IMR-90 (cell line): ENCODE measurements around the gene TBATA. TPM values are rescaled to one million over a fixed set of nuclear protein-coding genes. Genes with fewer than 3 reads are reported as not detected.

Source experiments
- ATAC-seq: fragments of 200-7000 bp; cut with Tn5 transposase; 2 replicates; pipeline ENCODE4 v1.9.1; 2020; ENCODE audit warnings: low read depth, mild to moderate bottlenecking, moderate library complexity
- BruUV-seq: library from RNA; stranded (reverse); fragments of 400-500 nt; replicated peaks from 2 replicates; lab custom pipeline; 2021; lab: Mats Ljungman, UMichigan
- CTCF ChIA-PET: fragments of 300-600 bp; formaldehyde crosslinking; extraction: SDS; loops from one replicate; lab custom pipeline; 2021; ENCODE audit warnings: antibody characterized with exemption; lab: Yijun Ruan, JAX
- POLR2A ChIA-PET: fragments of 300-600 bp; sonication (Branson Sonifier 250); formaldehyde crosslinking; loops from one replicate; lab custom pipeline; 2022; ENCODE audit warnings: antibody characterized with exemption; ENCODE audit not compliant: unreplicated experiment; lab: Charles Lee
- DNase-seq: peaks from one replicate; pipeline ENCODE4 v3.0.0; 2013
- H2AFZ ChIP-seq: replicated peaks from 2 replicates; pipeline ENCODE3; 2013; ENCODE audit warnings: low read length, mild to moderate bottlenecking; ENCODE audit not compliant: poor library complexity
- H2AK5ac ChIP-seq: 2 replicates; pipeline ENCODE4 v1.6.1; 2013; ENCODE audit warnings: low read depth, low read length, inconsistent platforms
- H2AK9ac ChIP-seq: replicated peaks from 2 replicates; pipeline ENCODE3; 2013; ENCODE audit warnings: mild to moderate bottlenecking, low read depth, low read length, moderate library complexity; ENCODE audit not compliant: poor library complexity
- H2BK120ac ChIP-seq: 2 replicates; pipeline ENCODE4 v1.6.1; 2013; ENCODE audit warnings: low read depth, low read length, inconsistent platforms
- H2BK15ac ChIP-seq: 3 replicates; pipeline ENCODE4 v1.6.1; 2013; ENCODE audit warnings: low read depth, low read length, inconsistent platforms
- H2BK20ac ChIP-seq: 2 replicates; pipeline ENCODE4 v1.6.1; 2013; ENCODE audit warnings: low read depth, mild to moderate bottlenecking, inconsistent platforms, low read length, moderate library complexity
- H2BK5ac ChIP-seq: 2 replicates; pipeline ENCODE4 v1.6.1; 2013; ENCODE audit warnings: mild to moderate bottlenecking, low read depth, low read length, inconsistent platforms; ENCODE audit not compliant: poor library complexity, severe bottlenecking
- H3K14ac ChIP-seq: replicated peaks from 2 replicates; pipeline ENCODE4 v1.6.1; 2013; ENCODE audit warnings: low read depth, low read length, inconsistent platforms
- H3K18ac ChIP-seq: 2 replicates; pipeline ENCODE4 v1.6.1; 2013; ENCODE audit warnings: low read depth, low read length, control low read depth
- H3K23ac ChIP-seq: 2 replicates; pipeline ENCODE4 v1.6.1; 2013; ENCODE audit warnings: low read depth, low read length, inconsistent platforms
- H3K27ac ChIP-seq: 2 replicates; pipeline ENCODE4 v1.5.1; 2013; ENCODE audit warnings: mild to moderate bottlenecking, control low read depth, low read length; ENCODE audit not compliant: insufficient read depth
- H3K27me3 ChIP-seq: 2 replicates; pipeline ENCODE4 v1.6.1; 2013; ENCODE audit warnings: low read length; ENCODE audit not compliant: control insufficient read depth, insufficient read depth
- H3K36me3 ChIP-seq: 2 replicates; pipeline ENCODE4 v1.6.1; 2013; ENCODE audit warnings: low read length, mixed read lengths; ENCODE audit not compliant: control insufficient read depth, insufficient read depth
- H3K4ac ChIP-seq: 2 replicates; pipeline ENCODE4 v1.6.1; 2013; ENCODE audit warnings: low read depth, low read length, inconsistent platforms
- H3K4me1 ChIP-seq: 2 replicates; pipeline ENCODE4 v1.6.1; 2013; ENCODE audit warnings: low read length, mixed read lengths; ENCODE audit not compliant: control insufficient read depth, insufficient read depth
- H3K4me2 ChIP-seq: 2 replicates; pipeline ENCODE4 v1.6.1; 2013; ENCODE audit warnings: low read depth, mild to moderate bottlenecking, control low read depth, low read length, moderate library complexity
- H3K4me3 ChIP-seq: 2 replicates; pipeline ENCODE4 v1.5.1; 2013; ENCODE audit warnings: low read depth, mild to moderate bottlenecking, control low read depth, low read length, moderate library complexity; ENCODE audit not compliant: insufficient read depth
- H3K56ac ChIP-seq: 2 replicates; pipeline ENCODE4 v1.6.1; 2013; ENCODE audit warnings: low read length, inconsistent platforms; ENCODE audit not compliant: insufficient read depth; ENCODE audit errors: extremely low read depth
- H3K79me1 ChIP-seq, 2 experiments: 2 replicates each; pipeline ENCODE4 v1.6.1; 2013; ENCODE audit warnings: low read length in 2 of 2, inconsistent platforms in 1 of 2, low read depth in 1 of 2
- H3K9ac ChIP-seq: 2 replicates; pipeline ENCODE4 v1.6.1; 2013; ENCODE audit warnings: low read depth, low read length, control low read depth
- H3K9me1 ChIP-seq: 2 replicates; pipeline ENCODE4 v1.6.1; 2013; ENCODE audit warnings: low read length, inconsistent platforms; ENCODE audit not compliant: insufficient read depth
- H3K9me3 ChIP-seq: 2 replicates; pipeline ENCODE4 v1.6.1; 2013; ENCODE audit warnings: low read length; ENCODE audit not compliant: control insufficient read depth, insufficient read depth
- H4K20me1 ChIP-seq: 2 replicates; pipeline ENCODE4 v1.6.1; 2013; ENCODE audit warnings: low read length, inconsistent platforms; ENCODE audit not compliant: insufficient read depth
- H4K5ac ChIP-seq: 2 replicates; pipeline ENCODE4 v1.6.1; 2013; ENCODE audit warnings: mild to moderate bottlenecking, low read depth, low read length, control low read depth
- H4K8ac ChIP-seq, 2 experiments: 2 replicates each; pipeline ENCODE4 v1.6.1; 2013; ENCODE audit warnings: low read depth in 2 of 2, low read length in 2 of 2, control low read depth in 1 of 2, inconsistent platforms in 1 of 2
- H4K91ac ChIP-seq: 2 replicates; pipeline ENCODE4 v1.6.1; 2013; ENCODE audit warnings: low read depth, low read length, inconsistent platforms; ENCODE audit not compliant: insufficient read depth
- BHLHE40 ChIP-seq: fragments of 150-350 bp; IDR thresholded peaks from 2 replicates; pipeline ENCODE4 v1.6.1; 2016; ENCODE audit warnings: mild to moderate bottlenecking, low read depth, low read length
- CHD1 ChIP-seq: IDR thresholded peaks from 2 replicates; pipeline ENCODE4 v1.6.1; 2012; ENCODE audit warnings: low read depth, low read length, improper control_type of control experiment
- CTCF ChIP-seq: conservative IDR thresholded peaks from 2 replicates; pipeline ENCODE4 v1.5.1; 2012; ENCODE audit warnings: mild to moderate bottlenecking, low read depth, low read length, improper control_type of control experiment
- POLR2A ChIP-seq: IDR thresholded peaks from 2 replicates; pipeline ENCODE4 v1.6.1; 2012; ENCODE audit warnings: mild to moderate bottlenecking, low read depth, low read length
- RFX5 ChIP-seq: IDR thresholded peaks from 2 replicates; pipeline ENCODE4 v1.8.0; 2012; ENCODE audit warnings: low read depth, mild to moderate bottlenecking, low read length, moderate library complexity
- WGBS, 2 experiments: methylation state at CpG; one replicate each; pipeline versions ENCODE4 v1.1.5 to v1.1.7; 2013; ENCODE audit warnings: missing lambda C conversion rate in 2 of 2; ENCODE audit not compliant: insufficient read length in 1 of 2; ENCODE audit errors: extremely low coverage in 2 of 2; 5-methylcytosine and 5-hydroxymethylcytosine counted together
- dilution Hi-C: fragments of 300-500 bp; cut with HindIII; formaldehyde crosslinking; loops from one replicate; pipeline ENCODE4 v1.14.3; 2018; ENCODE audit warnings: low sequenced_read_pairs; ENCODE audit not compliant: unreplicated experiment
- in situ Hi-C: fragments of 300-500 bp; cut with MboI; formaldehyde crosslinking; loops from 3 replicates; pipeline ENCODE4 v1.14.3; 2019; ENCODE audit warnings: low sequenced_read_pairs, inconsistent platforms, mixed read lengths
- intact Hi-C: fragments of 100-400 bp; cut with micrococcal nuclease; formaldehyde crosslinking; loops from 2 replicates; pipeline ENCODE4 v1.10.0; 2022
- polyA plus RNA-seq, 3 experiments: library from polyadenylated mRNA; depleted of rRNA; stranded (reverse); fragments of >200 nt; gene quantifications; 2 replicates each; pipeline ENCODE4 v1.2.3, GENCODE V29; 2012; ENCODE audit warnings: low replicate concordance in 1 of 3
- total RNA-seq: library from RNA; depleted of rRNA; stranded (reverse); fragments of >200 nt; gene quantifications from 2 replicates; pipeline ENCODE4 v1.2.3, GENCODE V29; 2012

The TBATA gene
- total and polyA plus RNA-seq, 2 of the 4 experiments (the other 2 are of a cell fraction), result not detected

GRCh38 chr10:70749756-70750155, 35.4 kb downstream of the TBATA start:
- H3K4me2 ChIP-seq, result no peak overlapping the region
- no peak overlapping the region for H2BK120ac ChIP-seq
- WGBS, 2 experiments, result 90% methylated on average over 2 of the region's 10 CpGs; no CpG with 5 or more reads in 1 of the 2 experiments
- H4K8ac ChIP-seq, result no peak overlapping the region
- no peak overlapping the region for H3K18ac ChIP-seq
- dilution Hi-C loops (no loop called here), intact Hi-C loops (no loop called here), in situ Hi-C loops (no loop called here)
- no peak overlapping the region for H3K4ac ChIP-seq
- H2BK20ac ChIP-seq, result no peak overlapping the region
- H2AFZ ChIP-seq, result peak overlapping the region; percentile 32
- H3K9ac ChIP-seq, result no peak overlapping the region
- peaks cover 7% of the 10 kb centered on the region for H3K27me3 ChIP-seq
- H3K56ac ChIP-seq, result no peak overlapping the region
- BruUV-seq, result no TSS peak
- H2AK9ac ChIP-seq, result peak overlapping the region; percentile 72
- no peaks in the 10 kb centered on the region for H3K4me1 ChIP-seq
- CTCF ChIA-PET, result no interaction called here
- no peak for ATAC-seq
- H3K9me1 ChIP-seq, result no peaks in the 10 kb centered on the region
- H4K5ac ChIP-seq, result no peak overlapping the region
- no peak overlapping the region for H3K4me3 ChIP-seq
- no peaks in the 10 kb centered on the region for H3K79me1 ChIP-seq
- no peak overlapping the region for H2BK5ac ChIP-seq
- H3K9me3 ChIP-seq, result peaks cover 3% of the 10 kb centered on the region
- no peaks in the 10 kb centered on the region for H4K20me1 ChIP-seq
- H2BK15ac ChIP-seq, result no peak overlapping the region
- POLR2A ChIA-PET, result no interaction called here
- TF ChIP-seq CTCF (no peak), RFX5 (no peak), BHLHE40 (no peak), POLR2A (no peak), CHD1 (no peak)
- H3K36me3 ChIP-seq, result no peaks in the 10 kb centered on the region
- no peak overlapping the region for H3K23ac ChIP-seq
- no peak overlapping the region for H3K14ac ChIP-seq
- H4K91ac ChIP-seq, result no peak overlapping the region
- no peak for DNase-seq
- H2AK5ac ChIP-seq, result no peak overlapping the region
- H3K27ac ChIP-seq, result no peak overlapping the region
